Measurements from ENCODE around the gene BCHE.

BCHE gene

DNA sequence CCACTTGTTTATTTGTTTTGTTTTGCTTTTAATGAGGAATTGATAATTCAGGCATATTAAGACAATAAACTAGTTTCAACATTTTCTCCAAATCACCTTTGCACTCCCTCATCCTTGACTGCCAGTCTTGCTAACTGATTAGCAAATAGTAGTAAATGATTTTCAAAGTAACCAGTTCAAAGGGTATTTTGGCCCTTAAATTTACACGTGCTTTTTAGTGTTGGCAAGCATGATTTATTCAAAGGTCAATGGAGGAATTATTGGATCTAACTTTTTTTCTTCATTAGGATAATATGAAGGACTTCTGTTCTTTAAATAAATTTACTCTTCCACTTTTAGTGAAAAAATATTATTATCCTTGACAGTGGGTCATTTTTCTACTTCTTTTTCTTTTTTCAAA lies 53.8 kb downstream of the BCHE start:
- Histone ChIP-seq H3K4me1 (ENCODE audit: control insufficient read depth, low read depth, low read length) (no peaks in the 10 kb centered on the region), H3K9ac (ENCODE audit: low read length) (no peak overlapping the region), H3K4me2 (ENCODE audit: low read length) (no peak overlapping the region), H3K27ac (ENCODE audit: low read depth, low read length) (no peak overlapping the region), H2BK15ac (replicated peaks; ENCODE audit: low read depth) (no peak overlapping the region), H3K27me3 (ENCODE audit: insufficient read depth, low read length, poor library complexity) (no peaks in the 10 kb centered on the region), H3K36me3 (ENCODE audit: control insufficient read depth, insufficient read depth, low read length) (no peaks in the 10 kb centered on the region), H3K79me1 (ENCODE audit: low read length) (no peaks in the 10 kb centered on the region), H3K79me2 (ENCODE audit: control insufficient read depth, insufficient read depth, low read length) (no peaks in the 10 kb centered on the region), H3K4ac (ENCODE audit: low read depth, low read length) (no peak overlapping the region), H4K5ac (ENCODE audit: low read length) (no peak overlapping the region), H2BK5ac (ENCODE audit: low read length) (no peak overlapping the region), H2BK120ac (ENCODE audit: low read depth, low read length) (no peak overlapping the region), H4K8ac (ENCODE audit: low read depth, low read length) (no peak overlapping the region), H3K23ac (ENCODE audit: low read length) (no peak overlapping the region), H3K56ac (ENCODE audit: low read length) (no peak overlapping the region), H2AK5ac (ENCODE audit: low read length) (no peak overlapping the region), H3K4me3 (ENCODE audit: low read length) (no peak overlapping the region), H3K18ac (ENCODE audit: low read length) (no peak overlapping the region)
- no peak for DNase-seq
- no CpG with 5 or more reads among the region's 1 CpG for WGBS (ENCODE audit: extremely low coverage, insufficient coverage, low lambda C conversion rate)

- Histone ChIP-seq H3K9ac (ENCODE audit: low read length) (no peak overlapping the region), H4K5ac (ENCODE audit: low read length) (no peak overlapping the region), H3K27me3 (ENCODE audit: insufficient read depth, low read length, poor library complexity) (no peaks in the 10 kb centered on the region), H3K27ac (ENCODE audit: low read depth, low read length) (no peak overlapping the region), H3K79me1 (ENCODE audit: low read length) (no peaks in the 10 kb centered on the region), H2AK5ac (ENCODE audit: low read length) (no peak overlapping the region), H2BK5ac (ENCODE audit: low read length) (no peak overlapping the region), H3K4me3 (ENCODE audit: low read length) (no peak overlapping the region), H4K8ac (ENCODE audit: low read depth, low read length) (no peak overlapping the region), H3K18ac (ENCODE audit: low read length) (no peak overlapping the region), H3K56ac (ENCODE audit: low read length) (no peak overlapping the region), H3K4ac (ENCODE audit: low read depth, low read length) (no peak overlapping the region), H3K36me3 (ENCODE audit: control insufficient read depth, insufficient read depth, low read length) (no peaks in the 10 kb centered on the region), H3K79me2 (ENCODE audit: control insufficient read depth, insufficient read depth, low read length) (no peaks in the 10 kb centered on the region), H3K4me1 (ENCODE audit: control insufficient read depth, low read depth, low read length) (no peaks in the 10 kb centered on the region), H3K4me2 (ENCODE audit: low read length) (no peak overlapping the region), H3K23ac (ENCODE audit: low read length) (no peak overlapping the region), H2BK15ac (replicated peaks; ENCODE audit: low read depth) (no peak overlapping the region), H2BK120ac (ENCODE audit: low read depth, low read length) (no peak overlapping the region)
- no CpG with 5 or more reads among the region's 2 CpGs for WGBS (ENCODE audit: extremely low coverage, insufficient coverage, low lambda C conversion rate)
- no peak for DNase-seq
Measured at GRCh38 chr3:165778891-165779290, 58.3 kb downstream of the BCHE start.

DNA sequence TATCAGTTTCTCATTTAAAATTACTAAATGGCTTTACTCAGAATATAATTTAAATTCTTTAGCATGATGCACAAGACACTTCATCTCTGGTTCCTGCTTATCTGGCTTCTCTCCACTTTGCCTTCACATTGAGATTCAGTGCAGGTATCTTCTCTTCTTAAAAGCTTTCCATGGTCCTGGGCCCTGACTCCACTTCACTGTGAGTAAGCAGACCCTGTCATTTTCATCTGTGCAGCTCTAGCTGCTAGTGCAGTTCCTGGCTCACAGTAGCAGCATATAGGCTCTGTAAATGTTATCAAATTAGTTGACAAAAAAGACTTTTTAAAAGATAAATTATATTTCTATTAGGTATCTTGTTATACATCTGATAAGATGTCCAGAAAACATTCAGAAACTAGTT lies 58.8 kb downstream of the BCHE start:
- Histone ChIP-seq H3K18ac (ENCODE audit: low read length) (no peak overlapping the region), H3K79me1 (ENCODE audit: low read length) (no peaks in the 10 kb centered on the region), H4K5ac (ENCODE audit: low read length) (no peak overlapping the region), H2BK5ac (ENCODE audit: low read length) (no peak overlapping the region), H3K4me1 (ENCODE audit: control insufficient read depth, low read depth, low read length) (no peaks in the 10 kb centered on the region), H2BK15ac (replicated peaks; ENCODE audit: low read depth) (no peak overlapping the region), H3K4me2 (ENCODE audit: low read length) (no peak overlapping the region), H3K4me3 (ENCODE audit: low read length) (no peak overlapping the region), H3K9ac (ENCODE audit: low read length) (no peak overlapping the region), H3K79me2 (ENCODE audit: control insufficient read depth, insufficient read depth, low read length) (no peaks in the 10 kb centered on the region), H4K8ac (ENCODE audit: low read depth, low read length) (peak overlapping the region; percentile 39), H3K56ac (ENCODE audit: low read length) (no peak overlapping the region), H3K23ac (ENCODE audit: low read length) (no peak overlapping the region), H2AK5ac (ENCODE audit: low read length) (no peak overlapping the region), H3K4ac (ENCODE audit: low read depth, low read length) (no peak overlapping the region), H2BK120ac (ENCODE audit: low read depth, low read length) (no peak overlapping the region), H3K27me3 (ENCODE audit: insufficient read depth, low read length, poor library complexity) (no peaks in the 10 kb centered on the region), H3K36me3 (ENCODE audit: control insufficient read depth, insufficient read depth, low read length) (no peaks in the 10 kb centered on the region), H3K27ac (ENCODE audit: low read depth, low read length) (no peak overlapping the region)
- no peak for DNase-seq

DNA sequence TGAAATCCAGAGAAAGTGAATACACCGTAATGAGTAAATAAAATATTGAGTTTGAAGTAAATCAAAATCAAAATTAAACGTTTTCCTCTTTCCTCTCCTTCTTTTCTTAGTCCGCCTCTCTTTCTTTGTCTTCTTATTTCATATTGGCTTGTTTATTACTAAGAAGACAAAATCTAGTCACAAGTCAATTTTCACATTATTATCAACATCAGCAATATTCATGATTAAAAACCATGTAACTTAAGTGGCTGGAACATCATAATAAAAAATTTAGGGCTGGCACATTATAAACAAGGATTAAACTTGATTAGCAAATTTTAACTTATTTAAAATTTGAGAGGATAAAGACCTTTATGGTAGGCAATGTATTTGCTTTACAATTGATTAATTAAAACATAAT lies 61.4 kb downstream of the BCHE start:
- no peak overlapping the region for H3K4ac ChIP-seq (ENCODE audit: low read depth, low read length)
- no peak overlapping the region for H2BK120ac ChIP-seq (ENCODE audit: low read depth, low read length)
- no peak overlapping the region for H2BK5ac ChIP-seq (ENCODE audit: low read length)
- DNase-seq, result no peak
- no peak overlapping the region for H3K4me2 ChIP-seq (ENCODE audit: low read length)
- H3K18ac ChIP-seq (ENCODE audit: low read length), result no peak overlapping the region
- H3K4me1 ChIP-seq (ENCODE audit: control insufficient read depth, low read depth, low read length), result no peaks in the 10 kb centered on the region
- no peaks in the 10 kb centered on the region for H3K27me3 ChIP-seq (ENCODE audit: insufficient read depth, low read length, poor library complexity)
- H2AK5ac ChIP-seq (ENCODE audit: low read length), result no peak overlapping the region
- no peak overlapping the region for H3K27ac ChIP-seq (ENCODE audit: low read depth, low read length)
- no peak overlapping the region for H3K4me3 ChIP-seq (ENCODE audit: low read length)
- H3K56ac ChIP-seq (ENCODE audit: low read length), result no peak overlapping the region
- H3K36me3 ChIP-seq (ENCODE audit: control insufficient read depth, insufficient read depth, low read length), result no peaks in the 10 kb centered on the region
- H3K79me1 ChIP-seq (ENCODE audit: low read length), result no peaks in the 10 kb centered on the region
- H2BK15ac ChIP-seq (replicated peaks; ENCODE audit: low read depth), result no peak overlapping the region
- no peak overlapping the region for H4K8ac ChIP-seq (ENCODE audit: low read depth, low read length)
- no CpG with 5 or more reads among the region's 3 CpGs for WGBS (ENCODE audit: extremely low coverage, insufficient coverage, low lambda C conversion rate)
- no peak overlapping the region for H3K23ac ChIP-seq (ENCODE audit: low read length)
- no peaks in the 10 kb centered on the region for H3K79me2 ChIP-seq (ENCODE audit: control insufficient read depth, insufficient read depth, low read length)
- H3K9ac ChIP-seq (ENCODE audit: low read length), result no peak overlapping the region
- no peak overlapping the region for H4K5ac ChIP-seq (ENCODE audit: low read length)

DNA sequence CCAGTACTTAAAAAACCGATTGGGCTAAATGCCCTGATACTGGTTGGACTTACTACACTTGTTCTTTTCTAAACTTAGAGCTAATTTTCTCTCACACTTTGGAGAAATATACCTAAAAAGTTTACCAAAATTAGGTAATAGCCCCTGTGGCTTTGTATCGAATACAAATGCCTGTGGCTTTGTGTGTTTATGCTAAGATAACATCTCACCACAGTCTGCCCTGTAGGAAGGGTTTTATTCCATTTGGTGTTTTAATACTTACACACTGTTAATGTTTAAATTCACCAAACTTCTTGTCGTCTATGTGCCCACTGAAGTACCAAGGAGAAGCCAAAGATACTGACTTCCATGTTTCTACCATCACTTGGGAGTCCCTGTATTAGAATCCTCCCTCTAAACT lies 66.4 kb downstream of the BCHE start:
- H3K27me3 ChIP-seq (ENCODE audit: insufficient read depth, low read length, poor library complexity), result no peaks in the 10 kb centered on the region
- H3K4ac ChIP-seq (ENCODE audit: low read depth, low read length), result no peak overlapping the region

GRCh38 chr3:165768680-165769079 lies 68.5 kb downstream of the BCHE start:
- H3K27me3 ChIP-seq (ENCODE audit: insufficient read depth, low read length, poor library complexity), result no peaks in the 10 kb centered on the region
- H3K18ac ChIP-seq (ENCODE audit: low read length), result no peak overlapping the region
- no peak overlapping the region for H3K56ac ChIP-seq (ENCODE audit: low read length)
- no peak overlapping the region for H3K4ac ChIP-seq (ENCODE audit: low read depth, low read length)
- H3K27ac ChIP-seq (ENCODE audit: low read depth, low read length), result no peak overlapping the region
- no peak overlapping the region for H2BK5ac ChIP-seq (ENCODE audit: low read length)
- no peak overlapping the region for H4K8ac ChIP-seq (ENCODE audit: low read depth, low read length)
- no peaks in the 10 kb centered on the region for H3K4me1 ChIP-seq (ENCODE audit: control insufficient read depth, low read depth, low read length)
- no peak overlapping the region for H2BK15ac ChIP-seq (replicated peaks; ENCODE audit: low read depth)
- H3K9ac ChIP-seq (ENCODE audit: low read length), result no peak overlapping the region
- no peak overlapping the region for H3K23ac ChIP-seq (ENCODE audit: low read length)
- no peak overlapping the region for H2BK120ac ChIP-seq (ENCODE audit: low read depth, low read length)
- WGBS (ENCODE audit: extremely low coverage, insufficient coverage, low lambda C conversion rate), result no CpG with 5 or more reads among the region's 4 CpGs
- H3K79me2 ChIP-seq (ENCODE audit: control insufficient read depth, insufficient read depth, low read length), result no peaks in the 10 kb centered on the region
- no peak overlapping the region for H3K4me2 ChIP-seq (ENCODE audit: low read length)
- H3K79me1 ChIP-seq (ENCODE audit: low read length), result no peaks in the 10 kb centered on the region
- no peak overlapping the region for H3K4me3 ChIP-seq (ENCODE audit: low read length)
- H4K5ac ChIP-seq (ENCODE audit: low read length), result no peak overlapping the region
- H2AK5ac ChIP-seq (ENCODE audit: low read length), result no peak overlapping the region
- no peaks in the 10 kb centered on the region for H3K36me3 ChIP-seq (ENCODE audit: control insufficient read depth, insufficient read depth, low read length)
- no peak for DNase-seq

More for the DNA sequence above, 66.4 kb downstream of the BCHE start:
- WGBS (ENCODE audit: extremely low coverage, insufficient coverage, low lambda C conversion rate), result no CpG with 5 or more reads among the region's 3 CpGs
- H2BK120ac ChIP-seq (ENCODE audit: low read depth, low read length), result no peak overlapping the region
- no peak overlapping the region for H3K4me2 ChIP-seq (ENCODE audit: low read length)
- H4K8ac ChIP-seq (ENCODE audit: low read depth, low read length), result no peak overlapping the region
- H3K56ac ChIP-seq (ENCODE audit: low read length), result no peak overlapping the region
- H3K79me1 ChIP-seq (ENCODE audit: low read length), result no peaks in the 10 kb centered on the region
- H3K79me2 ChIP-seq (ENCODE audit: control insufficient read depth, insufficient read depth, low read length), result no peaks in the 10 kb centered on the region
- H3K27ac ChIP-seq (ENCODE audit: low read depth, low read length), result no peak overlapping the region
- H3K36me3 ChIP-seq (ENCODE audit: control insufficient read depth, insufficient read depth, low read length), result no peaks in the 10 kb centered on the region
- no peak overlapping the region for H4K5ac ChIP-seq (ENCODE audit: low read length)
- H3K9ac ChIP-seq (ENCODE audit: low read length), result no peak overlapping the region
- H3K23ac ChIP-seq (ENCODE audit: low read length), result no peak overlapping the region
- DNase-seq, result no peak
- no peak overlapping the region for H2AK5ac ChIP-seq (ENCODE audit: low read length)
- H2BK5ac ChIP-seq (ENCODE audit: low read length), result no peak overlapping the region
- no peaks in the 10 kb centered on the region for H3K4me1 ChIP-seq (ENCODE audit: control insufficient read depth, low read depth, low read length)
- no peak overlapping the region for H2BK15ac ChIP-seq (replicated peaks; ENCODE audit: low read depth)
- no peak overlapping the region for H3K4me3 ChIP-seq (ENCODE audit: low read length)
- no peak overlapping the region for H3K18ac ChIP-seq (ENCODE audit: low read length)
